Endodermal cell (in vitro differentiated cells): Measurements from ENCODE around the gene NEUROG1. TPM values are rescaled to one million over a fixed set of nuclear protein-coding genes. Genes with fewer than 3 reads are reported as not detected.

Experiments
- DNase-seq: peaks from one replicate; pipeline ENCODE4 v3.0.0-alpha.2; 2017
- H3K27ac ChIP-seq: 2 replicates; pipeline ENCODE4 v1.5.1; 2013; ENCODE audit warnings: mild to moderate bottlenecking, low read depth, low read length, moderate library complexity
- H3K27me3 ChIP-seq: 2 replicates; pipeline ENCODE4 v1.6.1; 2013; ENCODE audit warnings: mild to moderate bottlenecking, low read length, moderate library complexity; ENCODE audit not compliant: insufficient read depth, control insufficient read depth, poor library complexity, severe bottlenecking
- H3K36me3 ChIP-seq: 2 replicates; pipeline ENCODE4 v1.7.0; 2013; ENCODE audit warnings: mild to moderate bottlenecking, low read length, moderate library complexity; ENCODE audit not compliant: control insufficient read depth, insufficient read depth
- H3K4me1 ChIP-seq: one replicate; pipeline ENCODE4 v1.7.0; 2013; ENCODE audit warnings: low read length; ENCODE audit not compliant: control insufficient read depth, insufficient read depth
- H3K4me3 ChIP-seq: 2 replicates; pipeline ENCODE4 v1.5.1; 2013; ENCODE audit warnings: mild to moderate bottlenecking, low read length, moderate library complexity
- H3K9ac ChIP-seq: 2 replicates; pipeline ENCODE4 v1.6.1; 2013; ENCODE audit warnings: mild to moderate bottlenecking, low read length, moderate library complexity; ENCODE audit not compliant: poor library complexity, severe bottlenecking; ENCODE audit errors: extremely low read depth
- H3K9me3 ChIP-seq: 2 replicates; pipeline ENCODE4 v1.6.1; 2013; ENCODE audit warnings: mild to moderate bottlenecking, low read length, moderate library complexity; ENCODE audit not compliant: control insufficient read depth
- H3K27ac Mint-ChIP-seq: 2 replicates; pipeline ENCODE4 v1.8.0; 2020; ENCODE audit warnings: mixed read lengths
- H3K27me3 Mint-ChIP-seq: 2 replicates; pipeline ENCODE4 v1.8.0; 2021; ENCODE audit warnings: mild to moderate bottlenecking, mixed read lengths; ENCODE audit not compliant: insufficient read depth
- H3K36me3 Mint-ChIP-seq: 2 replicates; pipeline ENCODE4 v1.8.0; 2020; ENCODE audit warnings: low read depth, mixed read lengths
- H3K4me1 Mint-ChIP-seq: 2 replicates; pipeline ENCODE4 v1.8.0; 2020; ENCODE audit warnings: mixed read lengths
- H3K4me3 Mint-ChIP-seq: 2 replicates; pipeline ENCODE4 v1.8.0; 2020; ENCODE audit warnings: mild to moderate bottlenecking, moderate library complexity, mixed read lengths
- H3K9me3 Mint-ChIP-seq: 2 replicates; pipeline ENCODE4 v1.8.0; 2020; ENCODE audit warnings: mild to moderate bottlenecking, mixed read lengths
- CTCF ChIP-seq: fragments of 200-600 bp; sonication (generic); conservative IDR thresholded peaks from 2 replicates; pipeline ENCODE4 v1.5.0; 2021; ENCODE audit warnings: antibody characterized with exemption, mild to moderate bottlenecking
- WGBS, 2 experiments: methylation state at CpG; one replicate each; pipeline versions ENCODE4 v1.1.5 to v1.1.7; 2013; ENCODE audit warnings: missing lambda C conversion rate in 2 of 2, mixed read lengths in 1 of 2; ENCODE audit not compliant: insufficient coverage in 1 of 2, insufficient read length in 1 of 2; 5-methylcytosine and 5-hydroxymethylcytosine counted together
- total RNA-seq, 2 donors: library from RNA; stranded (reverse); fragmentation: NEBNext Ultra II Directional in 1 of 2; extraction: Animal tissue kit (Norgen Biotek cat#: 25700) in 1 of 2; gene quantifications; 2 replicates in 1 of 2; 3 replicates in 1 of 2; pipeline ENCODE4 v1.2.1, GENCODE V29; 2021

Gene NEUROG1
- total RNA-seq, 2 donors from 2014 or later, result not detected

DNA sequence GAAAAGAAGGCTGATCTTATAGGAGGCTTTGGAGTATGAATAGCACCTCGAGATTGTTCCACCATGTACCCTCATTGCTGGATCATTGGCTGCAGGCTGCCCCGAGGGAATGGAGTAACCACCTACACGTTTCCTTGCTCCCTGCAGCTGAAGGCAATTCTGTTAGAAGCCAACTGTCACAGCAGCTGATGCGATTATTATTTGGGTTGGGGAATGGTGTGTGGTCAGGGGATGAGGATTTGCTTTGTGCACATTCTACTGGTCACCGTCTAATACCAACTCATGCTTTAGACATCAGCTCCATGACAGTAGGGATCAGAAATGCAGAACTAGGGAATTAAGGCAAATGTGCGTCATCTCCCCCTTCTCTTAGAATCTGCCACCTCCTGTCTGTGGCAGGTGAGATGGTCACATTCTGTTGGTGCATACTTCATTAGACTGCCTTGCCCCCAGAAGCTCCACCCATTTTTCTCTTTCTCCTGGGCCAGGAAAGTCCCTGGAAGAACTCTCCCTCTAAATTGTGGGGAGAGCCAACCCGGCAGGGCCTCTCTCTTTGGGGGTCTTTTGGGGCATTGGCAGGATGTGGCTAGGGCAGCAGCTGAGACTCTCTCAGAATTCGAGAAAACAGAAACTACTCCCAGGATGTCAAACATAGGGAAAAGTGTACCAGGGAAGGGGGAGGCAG is 32.8 kb downstream of the NEUROG1 start:
- H3K4me3 ChIP-seq, result no peak overlapping the region
- no peaks in the 10 kb centered on the region for H3K4me1 ChIP-seq
- no peak overlapping the region for H3K27ac ChIP-seq
- H3K27me3 ChIP-seq, result peaks cover 96% of the 10 kb centered on the region
- Mint-ChIP-seq H3K36me3 (no peaks in the 10 kb centered on the region), H3K4me1 (no peaks in the 10 kb centered on the region), H3K27me3 (peaks cover 71% of the 10 kb centered on the region), H3K9me3 (no peaks in the 10 kb centered on the region), H3K4me3 (no peak overlapping the region), H3K27ac (no peak overlapping the region)
- DNase-seq, result no peak
- H3K36me3 ChIP-seq, result no peaks in the 10 kb centered on the region
- H3K9me3 ChIP-seq, result no peaks in the 10 kb centered on the region
- H3K9ac ChIP-seq, result no peak overlapping the region
- WGBS, 2 experiments, result 80 to 82% methylated on average over 2 to 8 of the region's 8 CpGs
- TF ChIP-seq CTCF, result no peak

DNA sequence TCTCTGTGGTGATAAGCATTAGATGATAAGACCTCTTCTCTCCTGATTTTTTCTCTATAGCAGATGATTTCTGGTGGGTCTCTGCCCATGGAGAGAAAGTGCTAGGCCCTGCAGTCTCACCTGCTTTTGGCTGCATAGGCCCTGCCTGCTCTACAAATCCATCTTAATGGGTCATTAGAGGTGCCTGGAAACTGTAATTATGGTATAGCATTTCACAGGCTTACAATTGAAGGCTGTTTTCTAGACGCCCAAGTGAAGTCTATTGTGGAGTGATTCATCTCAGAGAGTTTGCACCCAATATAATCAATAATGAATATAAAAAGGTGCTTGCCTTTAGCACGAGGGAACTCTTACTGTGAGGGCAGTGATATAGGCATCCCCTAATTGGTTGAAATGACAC is 33.8 kb downstream of the NEUROG1 start:
- H3K4me3 Mint-ChIP-seq, result no peak overlapping the region
- no peak for TF ChIP-seq CTCF
- H3K27ac Mint-ChIP-seq, result no peak overlapping the region
- no peaks in the 10 kb centered on the region for H3K9me3 ChIP-seq
- peaks cover 96% of the 10 kb centered on the region for H3K27me3 ChIP-seq
- DNase-seq, result no peak
- no peaks in the 10 kb centered on the region for H3K36me3 Mint-ChIP-seq
- H3K9ac ChIP-seq, result no peak overlapping the region
- H3K4me3 ChIP-seq, result no peak overlapping the region
- H3K9me3 Mint-ChIP-seq, result no peaks in the 10 kb centered on the region
- H3K4me1 ChIP-seq, result no peaks in the 10 kb centered on the region
- peaks cover 62% of the 10 kb centered on the region for H3K27me3 Mint-ChIP-seq
- no peaks in the 10 kb centered on the region for H3K4me1 Mint-ChIP-seq
- H3K36me3 ChIP-seq, result no peaks in the 10 kb centered on the region
- WGBS, 2 experiments, result 67% methylated on average over 1 to 2 of the region's 2 CpGs
- H3K27ac ChIP-seq, result no peak overlapping the region

- TF ChIP-seq CTCF, result no peak
- H3K4me3 Mint-ChIP-seq, result no peak overlapping the region
- 62 to 76% methylated on average over 2 of the region's 2 CpGs for WGBS, 2 experiments
- Histone ChIP-seq H3K27me3 (peaks cover 96% of the 10 kb centered on the region), H3K9ac (no peak overlapping the region), H3K4me3 (no peak overlapping the region), H3K36me3 (no peaks in the 10 kb centered on the region), H3K4me1 (no peaks in the 10 kb centered on the region), H3K9me3 (no peaks in the 10 kb centered on the region), H3K27ac (no peak overlapping the region)
- no peaks in the 10 kb centered on the region for H3K9me3 Mint-ChIP-seq
- H3K36me3 Mint-ChIP-seq, result no peaks in the 10 kb centered on the region
- H3K27ac Mint-ChIP-seq, result no peak overlapping the region
- peaks cover 32% of the 10 kb centered on the region for H3K27me3 Mint-ChIP-seq
- no peaks in the 10 kb centered on the region for H3K4me1 Mint-ChIP-seq
- no peak for DNase-seq
Measured at GRCh38 chr5:135498637-135498995, 37.1 kb downstream of the NEUROG1 start.
